TTC549 (cell line): Measurements from ENCODE around the gene TBX15.

ENCODE experiments used
- FAIRE-seq: peaks from 2 replicates; lab custom pipeline; 2012; peaks lifted over from hg19 to GRCh38; lab: Jason Lieb, UNC

Gene TBX15

DNA sequence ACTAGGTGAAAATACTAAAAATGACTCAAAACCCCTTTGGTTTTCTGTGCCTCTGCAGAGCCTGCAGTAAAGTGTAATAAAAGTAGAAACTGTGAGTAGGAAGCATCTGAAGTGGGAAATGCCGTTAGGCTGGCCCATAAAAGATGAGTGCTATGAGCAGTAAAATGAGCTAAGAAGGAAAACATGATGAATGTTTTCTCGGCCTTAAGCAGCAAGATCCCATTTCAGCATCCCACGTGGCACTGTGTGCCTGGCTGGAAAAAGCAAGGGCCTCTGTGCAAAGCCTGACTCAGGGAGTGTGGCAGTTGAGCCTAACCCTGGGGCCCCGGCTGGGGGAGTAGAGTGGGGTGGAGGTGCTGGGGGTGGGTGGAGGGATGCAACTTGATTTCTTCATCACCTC lies 109.5 kb downstream of the TBX15 start:
- FAIRE-seq, result no peak

DNA sequence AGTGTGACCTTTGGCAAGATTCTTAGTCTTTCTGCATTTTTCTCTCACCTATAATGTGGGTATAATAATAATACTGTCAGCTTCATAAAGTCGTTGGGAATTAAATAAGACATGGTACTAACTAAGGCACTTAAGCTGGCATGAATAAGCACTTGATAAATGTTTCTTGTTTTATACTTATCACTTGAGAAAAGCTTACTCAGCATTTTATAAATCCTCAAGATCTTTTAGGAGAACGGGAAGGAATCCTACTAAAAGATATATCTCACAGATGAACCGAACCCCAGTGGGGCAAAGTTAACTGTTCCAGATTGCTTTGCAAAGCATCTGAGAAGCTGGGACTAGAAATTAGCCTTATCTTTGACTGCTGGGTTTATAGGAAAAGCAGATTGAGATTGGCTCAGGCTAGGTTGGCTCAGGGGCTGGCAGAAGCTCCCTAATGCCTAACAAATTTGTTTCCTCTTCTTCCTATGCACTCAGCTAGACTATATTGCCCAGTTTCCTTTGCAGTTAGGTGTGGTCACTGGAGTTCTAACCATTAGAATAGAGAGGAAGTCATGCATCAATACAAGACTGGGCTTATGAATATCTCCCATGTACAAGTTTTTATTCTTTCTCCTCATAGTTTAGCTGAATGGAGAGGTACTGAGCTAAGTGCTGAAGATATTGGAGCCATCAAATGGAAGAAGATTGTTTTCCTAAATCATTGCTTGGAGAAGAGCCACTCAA lies 110.3 kb downstream of the TBX15 start:
- FAIRE-seq, result no peak

DNA sequence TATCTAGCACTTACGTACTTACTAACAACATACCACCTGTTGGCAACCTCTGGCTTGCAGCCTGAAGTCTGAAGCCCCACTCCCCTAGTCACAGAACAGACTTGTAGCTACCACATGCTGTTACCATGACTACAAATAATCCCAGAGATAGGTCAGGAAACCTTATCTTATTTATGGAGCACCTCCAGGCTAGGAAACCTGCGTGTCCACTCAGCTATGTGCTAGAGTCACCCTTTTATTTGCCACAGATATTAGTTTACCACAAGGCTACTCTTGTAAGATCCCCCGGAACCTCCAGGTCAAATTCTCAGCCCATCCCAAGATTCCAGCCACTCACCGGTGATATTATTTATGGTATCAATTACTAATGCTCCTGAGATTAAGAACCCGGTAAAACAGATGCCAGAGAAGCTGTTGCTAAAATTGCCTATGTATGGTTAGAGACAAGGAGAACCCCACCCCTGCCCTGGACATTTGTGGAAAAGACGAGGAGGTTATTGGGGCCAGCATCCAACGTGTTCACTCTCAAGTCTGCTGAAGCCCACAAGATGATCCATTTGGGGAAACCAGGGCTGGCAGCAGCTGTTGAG lies 116.5 kb downstream of the TBX15 start:
- FAIRE-seq, result no peak

DNA sequence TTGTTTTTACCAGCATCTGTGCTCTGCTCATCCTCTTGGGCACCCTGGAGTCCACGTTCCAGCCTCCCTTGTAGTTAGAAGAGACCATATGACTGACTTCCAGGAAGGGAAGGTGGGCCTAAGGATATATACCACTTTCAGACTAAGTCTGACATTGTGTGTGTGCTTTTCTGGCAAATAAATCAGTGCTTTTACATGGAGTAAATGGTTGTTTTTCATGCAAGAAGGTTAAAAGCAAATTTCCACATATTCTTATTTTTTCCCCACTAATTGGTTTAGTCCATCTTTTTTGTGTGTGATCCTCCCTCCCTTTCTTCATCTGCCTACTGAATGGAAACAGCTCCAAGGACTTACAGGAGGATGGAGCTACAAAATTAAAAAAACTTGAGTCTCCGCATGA lies 119.8 kb downstream of the TBX15 start:
- no peak for FAIRE-seq

DNA sequence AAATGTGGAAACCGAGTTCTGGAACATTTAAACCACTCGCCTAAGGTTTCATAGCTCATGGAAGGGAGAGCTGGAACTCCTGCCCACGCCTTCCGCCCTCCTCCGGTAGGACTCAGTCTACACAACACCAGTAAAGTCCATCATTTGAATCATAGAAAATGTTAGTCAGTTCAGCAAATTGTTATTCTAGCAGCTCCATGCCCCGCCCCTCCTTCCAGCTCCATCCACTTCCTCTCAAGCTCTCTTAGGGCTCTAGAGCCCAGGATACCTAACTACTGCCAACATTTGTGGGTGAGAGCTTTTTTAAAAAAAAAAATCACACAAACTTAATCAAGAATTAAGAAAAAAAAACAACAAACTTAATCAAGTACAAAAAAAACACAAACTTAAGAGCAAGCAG lies 121.8 kb downstream of the TBX15 start:
- FAIRE-seq, result no peak

DNA sequence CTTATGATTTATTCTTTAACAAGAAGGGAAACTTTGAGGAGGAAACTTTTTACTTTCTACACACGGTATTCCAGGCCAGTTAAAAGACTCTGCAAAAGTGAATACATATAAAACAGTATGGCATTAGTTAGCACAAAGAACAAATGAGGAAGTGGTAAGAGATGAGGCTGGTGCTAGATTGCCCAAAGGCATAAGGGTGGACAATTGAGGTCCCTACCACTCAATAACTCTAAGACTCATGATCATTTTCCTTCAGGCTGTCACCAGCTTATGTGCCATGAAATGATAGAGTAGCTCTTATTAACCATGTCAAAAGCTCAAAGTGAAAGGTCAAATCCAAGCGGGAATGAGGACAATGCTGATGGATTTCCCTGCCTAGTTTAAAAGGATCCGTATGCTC lies 124.5 kb downstream of the TBX15 start:
- FAIRE-seq, result no peak

DNA sequence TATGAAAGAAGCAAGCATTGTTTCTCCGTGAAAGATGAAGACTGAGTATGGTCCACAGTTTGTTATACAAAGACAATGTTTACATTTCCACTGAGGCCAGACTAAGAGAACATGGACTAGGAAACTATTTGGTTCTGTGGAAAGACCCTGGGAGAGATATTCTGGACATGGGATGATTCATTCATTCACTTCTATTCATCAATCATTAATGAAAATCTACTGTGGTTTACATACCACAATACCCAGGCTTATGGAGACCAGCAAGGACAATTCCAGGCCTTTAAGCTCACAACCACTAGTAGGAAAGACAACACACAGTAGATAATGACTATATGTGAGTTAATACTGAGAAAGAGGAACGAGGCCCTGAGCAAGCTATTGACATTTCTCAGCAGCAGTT lies 125.4 kb downstream of the TBX15 start:
- no peak for FAIRE-seq

GRCh38 chr1:118861216-118861615 lies 126.9 kb downstream of the TBX15 start:
- no peak for FAIRE-seq

DNA sequence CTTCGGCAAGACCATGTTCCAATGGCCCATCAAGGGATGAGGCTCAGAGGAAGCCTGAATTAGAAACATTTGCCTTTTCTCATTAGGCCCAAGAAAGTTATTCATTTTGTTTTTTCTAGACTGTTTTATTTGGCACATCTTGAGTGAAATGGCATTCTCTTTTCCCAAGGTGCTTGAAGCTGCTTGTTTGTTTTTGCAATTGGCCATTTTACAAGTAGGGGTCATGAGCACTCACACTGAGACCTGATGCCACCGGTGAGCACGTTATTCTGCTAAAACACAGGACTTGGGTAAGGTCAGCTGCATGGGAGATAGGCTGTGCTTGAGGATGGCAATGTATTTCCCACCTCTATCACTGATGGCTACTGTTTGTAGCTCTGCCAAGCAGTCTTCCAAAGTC lies 128.1 kb downstream of the TBX15 start:
- no peak for FAIRE-seq

- no peak for FAIRE-seq
Observed at GRCh38 chr1:118846443-118846842, 141.7 kb downstream of the TBX15 start.

DNA sequence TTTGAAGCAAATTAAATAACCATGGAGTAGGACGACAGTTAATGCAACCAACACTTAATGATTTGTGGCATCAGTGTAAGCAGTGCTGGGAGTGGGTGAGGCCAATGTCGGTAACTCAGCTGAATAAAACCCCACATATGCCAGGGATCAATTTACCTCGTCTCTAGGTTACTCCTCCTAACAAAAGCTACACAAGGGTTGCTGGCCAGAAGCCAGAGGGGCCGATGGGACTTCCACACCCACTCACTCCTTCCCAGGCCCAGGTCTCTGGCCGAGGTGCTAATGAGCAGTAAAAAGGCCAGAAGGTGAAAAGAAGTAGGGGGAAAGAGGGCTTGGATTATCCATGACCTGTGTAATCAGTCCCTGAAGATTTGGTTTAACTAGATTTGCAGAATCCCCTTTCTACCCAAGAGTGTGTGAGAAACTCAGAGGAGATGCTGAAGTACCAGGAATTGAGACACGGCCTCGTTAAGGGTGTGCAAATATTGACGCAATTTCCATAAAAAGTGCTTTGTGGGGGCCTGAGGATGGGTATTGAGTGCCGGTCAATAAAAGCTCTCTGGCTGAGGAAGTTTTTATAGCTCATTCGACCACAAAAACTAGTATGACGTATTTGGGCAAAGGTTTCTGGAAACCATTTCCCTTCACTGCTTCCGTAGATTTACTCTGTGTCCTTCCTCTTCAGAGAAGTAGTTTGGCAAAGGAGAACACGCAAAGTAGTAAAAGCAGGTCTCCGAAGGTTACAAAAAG lies 145.5 kb downstream of the TBX15 start:
- no peak for FAIRE-seq

- no peak for FAIRE-seq
Observed at GRCh38 chr1:118841521-118841920, 146.6 kb downstream of the TBX15 start.
